HG03571 (cell line): ENCODE data around the gene SLC35B2.

Experiments
- ATAC-seq: cut with Tn5 transposase; IDR thresholded peaks from one replicate; pipeline ENCODE4 v1.9.1; 2021; ENCODE audit not compliant: unreplicated experiment

The SLC35B2 gene

DNA sequence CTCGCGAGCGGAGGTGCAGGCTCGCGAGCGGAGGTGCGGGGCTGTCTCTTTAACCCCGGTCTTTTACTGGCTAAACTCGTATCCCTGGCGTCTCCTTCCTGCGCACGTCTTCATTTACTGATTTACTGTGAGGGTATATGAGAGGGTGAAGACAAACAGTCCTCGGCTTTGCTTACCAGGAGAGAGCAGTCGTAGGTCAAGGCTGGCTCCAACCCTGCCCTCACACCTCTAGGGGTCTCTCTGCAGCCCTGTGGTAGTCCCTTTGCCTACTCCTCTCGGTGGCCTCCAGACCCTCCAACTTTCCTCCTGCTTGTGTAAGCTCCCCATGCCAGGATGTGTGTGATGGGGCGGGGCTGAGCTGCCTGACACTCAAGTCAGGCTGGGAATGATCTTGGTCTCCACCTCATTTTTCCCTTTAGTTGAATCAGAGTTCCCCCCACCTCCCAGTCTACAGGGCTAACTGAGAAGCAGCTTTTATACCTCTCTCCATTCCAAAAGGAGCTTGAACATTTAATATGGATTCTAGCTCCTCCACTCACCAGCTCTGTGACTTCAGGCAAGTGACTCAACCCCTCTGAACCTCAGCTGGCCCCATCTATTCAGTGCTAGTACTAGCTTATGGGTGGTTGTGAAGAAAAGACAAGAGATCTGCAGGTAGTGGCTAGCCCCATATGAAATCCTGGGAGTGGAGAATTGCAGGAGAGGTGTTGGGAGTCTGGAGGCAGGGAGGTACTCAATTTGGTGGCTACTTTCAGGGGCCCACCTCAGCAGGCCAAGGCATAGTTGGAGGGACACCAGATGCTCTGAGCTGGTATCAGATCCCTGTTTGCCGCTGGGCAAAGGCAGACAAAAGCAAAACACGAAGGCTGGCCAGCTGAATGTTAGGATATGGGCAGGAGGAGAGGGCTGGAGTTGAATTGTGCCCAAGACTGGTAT lies 33.0 kb downstream of the SLC35B2 start:
- no peak for ATAC-seq

DNA sequence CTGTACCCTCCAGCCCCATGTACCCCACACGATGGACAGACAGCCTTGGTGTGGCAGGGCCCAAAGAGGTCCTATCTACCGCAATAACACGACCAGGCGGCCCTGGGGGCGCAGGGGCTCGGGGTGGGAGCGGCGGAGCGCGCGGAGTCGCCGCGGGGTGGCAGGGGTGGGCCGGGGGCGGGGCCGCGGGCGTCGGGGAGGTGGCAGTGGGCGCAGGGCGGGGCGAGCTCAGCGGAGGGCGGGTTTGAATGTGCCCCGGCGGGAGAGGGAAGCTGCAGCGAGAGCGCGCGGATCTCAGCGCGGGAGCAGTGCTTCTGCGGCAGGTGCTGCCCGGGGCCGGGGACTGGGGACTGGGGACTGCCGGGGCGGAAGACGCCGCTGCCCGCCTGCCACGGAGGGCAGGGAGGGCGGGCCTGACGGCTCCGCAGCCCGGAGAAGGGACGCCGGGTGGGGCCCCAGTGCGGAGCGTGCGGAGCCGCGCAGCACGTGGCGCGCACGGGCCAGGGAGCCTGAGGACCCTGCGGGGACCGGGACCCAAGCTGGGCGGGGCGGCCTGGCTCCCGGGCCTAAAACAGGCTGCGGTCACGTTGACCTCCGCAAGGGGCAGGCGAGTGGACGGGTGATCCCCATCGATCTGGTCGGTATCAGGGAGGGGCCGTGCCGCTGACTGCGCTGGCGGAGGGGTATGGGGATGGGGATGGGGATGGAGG lies 33.9 kb downstream of the SLC35B2 start, which contains the start of gene SLC29A1:
Gene SLC29A1 (plus strand): TSS at position 277 of the 710 bp plus-strand sequence. CDS start 3,719 bp downstream, outside the sequence.
- peak; percentile 40 for ATAC-seq

DNA sequence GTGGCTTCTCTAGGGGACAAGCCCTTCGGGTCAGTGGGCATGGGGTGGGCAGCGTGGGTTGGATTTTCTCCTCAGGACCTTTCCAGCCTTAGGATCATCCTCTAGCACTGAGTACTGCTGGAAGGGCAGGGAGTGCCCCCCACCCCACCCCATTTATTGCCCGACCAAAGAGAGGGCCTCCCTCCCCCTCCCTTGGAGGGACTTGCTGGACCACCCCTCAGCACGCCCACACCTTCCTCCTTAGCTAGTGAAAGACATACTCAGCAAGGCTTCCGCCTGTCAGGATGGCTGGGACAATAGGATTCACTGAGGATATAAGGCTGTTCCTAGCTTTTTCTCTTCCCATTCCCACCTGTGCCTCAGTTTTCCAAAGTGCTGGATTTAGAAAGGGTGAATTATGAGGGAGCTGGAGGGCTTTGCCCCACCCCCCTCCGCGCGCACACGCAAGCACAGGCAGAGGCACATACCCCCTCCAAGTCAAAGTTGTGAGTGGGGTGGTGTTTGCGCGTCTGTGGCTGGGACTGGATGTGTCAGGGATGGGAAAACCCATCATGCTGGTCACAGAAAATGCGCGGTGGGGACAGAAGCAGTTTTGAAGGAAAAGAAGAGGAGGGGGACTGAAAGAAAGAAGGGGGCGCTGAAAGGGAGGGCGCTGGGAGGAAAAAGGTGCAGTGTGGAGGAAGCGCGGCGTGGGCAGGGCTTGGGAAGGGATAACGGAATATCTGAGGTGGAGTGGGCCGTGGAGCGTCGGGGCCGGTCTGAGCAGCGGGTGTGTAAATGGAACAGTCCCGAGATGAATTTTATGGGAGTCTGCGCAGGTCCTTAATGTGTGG lies 34.6 kb downstream of the SLC35B2 start:
- ATAC-seq: no peak

DNA sequence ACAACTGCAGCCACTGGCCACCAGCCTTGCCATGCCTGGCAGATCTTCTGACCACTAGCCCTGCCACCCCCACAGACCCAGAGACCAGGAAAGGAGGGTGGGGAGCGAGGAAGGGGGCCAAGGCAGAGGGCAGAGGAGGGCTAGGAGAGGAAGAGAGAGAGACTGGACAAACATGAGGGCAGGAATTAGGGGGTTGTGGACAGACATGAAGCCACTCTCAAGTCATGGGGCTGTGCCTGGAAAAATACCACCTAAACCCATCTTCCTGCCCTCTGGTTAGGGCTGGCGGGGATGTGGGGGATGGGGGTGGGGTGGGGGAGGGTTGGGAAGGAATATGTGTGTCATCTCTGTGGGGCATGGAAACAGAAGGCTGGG lies 35.4 kb downstream of the SLC35B2 start:
- no peak for ATAC-seq

DNA sequence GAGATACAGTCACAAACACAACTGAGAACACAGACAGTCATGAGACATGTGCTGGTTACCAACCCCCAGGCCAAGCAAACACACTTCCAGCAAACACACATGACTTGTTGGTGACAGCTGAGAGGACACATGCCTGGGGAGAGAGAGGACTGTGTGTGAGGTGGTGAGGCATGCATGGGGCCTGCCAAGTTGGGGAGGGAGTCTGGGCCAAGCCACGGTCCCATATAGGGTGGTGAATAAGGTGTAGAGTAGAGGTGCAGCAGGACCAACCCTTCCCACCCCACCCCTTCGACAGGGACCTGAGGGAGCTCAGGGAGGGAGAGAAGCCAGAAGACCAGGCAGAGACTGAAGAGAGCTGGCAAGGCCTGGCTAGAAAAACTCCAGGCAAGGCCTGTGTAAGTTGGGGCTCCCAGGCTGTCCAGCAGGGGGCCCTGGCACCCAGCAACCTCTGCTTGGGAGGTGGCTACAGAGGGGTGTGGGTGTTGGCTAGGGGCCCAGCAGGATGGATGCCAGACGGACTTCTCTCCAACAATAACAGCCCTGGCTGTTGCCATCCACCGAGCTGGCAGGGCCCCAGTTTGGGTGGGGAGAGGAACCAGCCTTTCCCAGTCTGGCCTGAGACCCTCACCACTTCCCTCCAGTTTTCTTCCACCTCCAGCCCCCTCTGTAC lies 35.9 kb downstream of the SLC35B2 start:
- peak; percentile 44 for ATAC-seq

DNA sequence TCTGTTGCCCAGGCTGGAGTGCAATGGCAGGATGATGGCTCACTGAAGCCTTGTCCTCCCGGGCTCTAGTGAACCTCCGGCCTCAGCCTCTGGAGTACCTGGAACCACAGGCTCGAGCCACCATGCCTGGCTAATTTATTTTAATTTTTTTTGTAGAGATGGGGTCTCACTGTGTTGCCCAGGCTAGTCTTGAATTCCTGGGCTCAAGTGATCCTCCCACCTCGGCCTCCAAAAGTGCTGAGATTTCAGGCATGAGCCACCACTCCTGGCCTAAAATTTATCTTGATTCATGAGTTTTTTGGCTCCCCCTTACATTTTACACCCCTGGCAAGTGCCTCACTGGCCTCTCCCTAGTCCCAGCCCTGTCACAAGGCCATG lies 36.4 kb downstream of the SLC35B2 start:
- ATAC-seq: no peak

DNA sequence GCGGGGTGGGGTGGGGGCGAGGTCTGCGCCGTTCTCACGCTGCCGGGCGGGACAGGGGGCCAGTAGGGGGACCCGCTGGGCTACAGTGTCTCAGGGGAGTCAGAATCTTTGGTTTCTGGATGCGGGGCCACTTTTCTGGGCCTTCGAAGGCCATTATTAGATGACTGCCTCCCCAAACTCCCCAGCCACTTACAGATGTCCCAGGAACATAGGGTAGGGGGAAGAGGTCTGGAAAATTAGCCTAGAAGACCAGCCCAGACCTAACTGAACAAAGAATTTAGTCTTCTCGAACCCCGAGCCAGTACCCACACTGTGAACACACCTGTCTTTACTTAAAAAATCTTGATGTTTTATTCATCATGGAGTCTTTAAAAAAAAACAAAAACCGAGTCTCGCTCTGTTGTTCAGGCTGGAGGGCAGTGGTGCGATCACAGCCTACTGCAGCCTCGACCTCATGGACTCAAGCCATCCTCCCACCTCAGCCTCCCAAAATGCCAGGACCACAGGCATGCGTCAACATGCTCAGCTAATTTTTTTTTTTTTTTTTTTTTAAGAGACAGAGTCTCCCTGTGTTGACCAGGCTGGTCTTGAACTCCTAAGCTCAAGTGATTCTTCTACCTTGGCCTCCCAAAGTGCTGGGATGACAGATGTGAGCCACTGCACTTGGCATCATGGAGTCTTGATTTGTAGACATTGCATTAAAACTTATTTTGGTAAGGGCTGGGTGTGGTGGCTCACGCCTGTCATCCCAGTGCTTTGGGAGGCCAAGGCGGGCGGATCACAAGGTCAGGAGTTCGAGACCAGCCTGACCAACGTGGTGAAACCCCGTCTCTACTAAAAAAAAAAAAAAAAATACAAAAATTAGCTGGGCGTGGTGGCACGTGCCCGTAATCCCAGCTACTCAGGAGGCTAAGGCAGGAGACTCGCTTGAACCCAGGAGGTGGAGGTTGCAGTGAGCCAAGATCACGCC lies 37.2 kb downstream of the SLC35B2 start:
- ATAC-seq: no peak

DNA sequence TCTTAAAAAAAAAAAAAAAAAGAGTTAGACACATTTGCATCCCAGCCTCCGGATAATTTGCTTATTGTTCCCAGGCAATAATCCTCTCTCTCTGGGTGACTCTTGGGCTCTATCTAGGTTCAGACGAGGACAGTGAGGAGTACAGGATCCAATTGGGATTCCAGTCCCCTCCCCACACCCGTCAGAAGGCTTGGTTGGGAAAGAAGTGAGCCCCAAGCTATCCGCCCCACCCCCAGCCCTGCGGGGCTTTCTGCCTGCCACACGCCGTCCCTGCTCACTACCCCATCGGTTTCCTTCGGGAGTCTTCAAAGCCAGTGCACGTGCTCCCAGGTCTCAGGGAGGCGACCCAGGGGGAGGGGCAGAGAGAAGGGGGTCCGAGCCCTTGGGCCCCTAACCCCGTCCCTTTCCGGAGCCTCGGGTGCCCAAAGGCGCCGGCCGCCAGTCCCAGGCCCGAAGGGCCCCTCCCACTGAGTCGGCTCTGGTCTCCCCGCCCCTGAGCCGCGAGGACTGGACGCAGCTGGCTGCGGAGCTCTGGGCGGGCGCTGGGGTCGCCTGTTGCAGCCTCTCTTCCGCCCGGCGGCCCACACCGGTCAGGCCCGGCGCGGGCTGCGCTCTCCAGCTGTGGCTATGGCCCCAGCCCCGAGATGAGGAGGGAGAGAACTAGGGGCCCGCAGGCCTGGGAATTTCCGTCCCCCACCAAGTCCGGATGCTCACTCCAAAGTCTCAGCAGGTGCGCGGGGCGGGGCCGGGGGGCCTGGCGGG lies 38.1 kb downstream of the SLC35B2 start:
- peak; percentile 51 for ATAC-seq

DNA sequence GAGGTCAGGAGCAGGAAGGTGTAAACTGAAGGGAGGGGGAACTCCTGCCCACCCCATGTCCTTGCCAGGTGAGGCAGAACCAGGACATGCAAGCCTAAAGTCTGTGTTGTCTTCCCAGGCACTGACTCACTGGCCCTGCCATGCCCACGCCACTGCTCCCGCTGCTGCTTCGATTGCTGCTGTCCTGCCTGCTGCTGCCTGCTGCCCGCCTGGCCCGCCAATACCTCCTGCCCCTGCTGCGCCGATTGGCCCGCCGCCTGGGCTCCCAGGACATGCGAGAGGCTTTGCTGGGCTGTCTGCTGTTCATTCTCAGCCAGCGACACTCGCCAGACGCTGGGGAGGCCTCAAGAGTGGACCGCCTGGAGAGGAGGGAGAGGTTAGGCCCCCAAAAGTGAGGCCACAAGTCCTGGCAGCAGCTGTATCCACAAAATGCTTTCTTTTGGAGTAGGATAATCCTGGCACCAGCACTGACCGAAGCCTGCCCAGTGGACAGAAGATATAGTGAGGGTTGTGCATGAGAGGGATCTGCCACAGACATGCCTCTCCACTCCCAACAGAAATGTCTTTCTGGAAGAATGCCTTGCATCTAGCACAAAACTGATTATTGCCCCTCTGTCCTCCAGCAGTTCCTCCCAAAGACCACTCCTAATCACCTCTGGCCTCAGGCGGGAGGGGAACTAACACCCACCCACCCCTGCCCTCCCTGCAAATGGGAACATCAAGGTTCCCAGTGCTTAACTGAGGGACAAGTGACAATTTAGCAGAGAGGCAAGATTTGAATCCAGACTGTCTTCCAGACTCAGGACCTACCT lies 39.8 kb downstream of the SLC35B2 start:
- no peak for ATAC-seq

DNA sequence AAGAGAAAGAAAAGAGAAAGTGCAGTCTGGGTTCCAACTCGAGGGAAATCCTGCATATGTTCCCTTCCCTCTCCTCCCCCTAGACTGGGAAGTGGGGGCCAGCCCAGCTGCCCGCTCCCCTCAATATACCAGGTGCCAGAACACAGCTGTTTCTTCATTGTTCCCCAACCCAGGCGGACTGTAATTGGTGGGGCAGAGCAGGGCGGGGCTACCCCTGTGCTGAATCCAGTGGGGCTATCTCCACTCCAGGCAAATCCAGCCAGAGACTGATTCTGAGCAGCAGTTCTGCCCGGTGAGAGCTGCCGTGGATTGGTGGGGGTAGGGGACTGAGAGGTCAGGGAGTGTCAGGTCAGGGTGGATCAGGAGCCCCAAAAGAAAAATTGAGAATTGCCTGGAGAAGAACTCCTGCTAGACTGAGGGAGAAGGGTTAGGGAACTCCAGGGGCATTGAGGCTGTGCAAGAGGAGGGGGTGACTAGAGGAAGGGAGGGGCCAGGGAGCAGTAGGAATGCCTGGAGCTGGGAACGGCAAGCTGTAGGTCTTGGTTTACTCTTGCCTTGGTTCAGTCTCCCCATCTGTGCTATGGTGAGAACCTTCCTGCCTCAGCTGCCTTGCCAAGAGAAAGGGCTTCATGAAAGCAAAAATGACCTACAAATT lies 40.5 kb downstream of the SLC35B2 start, which contains the start of gene MYMX:
Gene MYMX (plus strand): TSS at position 250 of the 655 bp plus-strand sequence. CDS start 546 bp downstream, outside the sequence.
- ATAC-seq: no peak

DNA sequence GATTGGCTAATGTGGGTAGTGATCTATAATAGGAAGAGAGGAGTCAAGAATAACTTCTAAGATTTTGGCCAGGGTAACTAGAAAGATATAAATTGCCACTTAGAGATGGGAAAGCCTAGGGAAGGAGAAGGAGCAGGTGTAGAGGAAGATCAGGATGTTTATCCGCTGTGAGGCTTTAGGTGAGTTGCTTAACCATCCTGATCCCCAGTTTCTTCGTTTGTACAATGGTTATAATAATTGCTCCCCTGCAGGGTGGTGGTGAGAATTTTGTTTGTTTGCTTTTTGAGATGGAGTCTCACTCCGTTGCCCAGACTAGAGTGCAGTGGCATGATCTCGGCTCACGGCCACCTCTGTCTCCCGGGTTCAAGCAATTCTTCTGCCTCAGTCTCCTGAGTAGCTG lies 43.0 kb downstream of the SLC35B2 start:
- no peak for ATAC-seq

DNA sequence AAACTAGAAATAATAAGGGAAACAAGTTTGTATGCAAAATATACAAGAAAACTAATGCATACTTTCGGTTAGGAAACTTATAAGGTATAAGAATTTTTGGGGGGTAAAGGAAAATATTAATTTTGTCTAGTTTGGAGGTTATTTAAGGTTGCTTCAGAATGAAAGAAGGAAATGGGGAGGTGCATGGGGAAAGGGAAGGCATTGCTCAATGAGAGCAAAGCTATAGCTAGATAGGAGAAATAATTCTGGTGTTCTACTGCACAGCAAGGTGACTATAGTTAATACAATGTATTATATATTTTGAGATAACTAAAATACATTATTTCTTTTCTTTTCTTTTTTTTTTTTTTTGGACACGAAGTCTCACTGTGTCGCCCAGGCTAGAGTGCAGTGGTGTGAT lies 46.0 kb downstream of the SLC35B2 start:
- ATAC-seq: no peak

DNA sequence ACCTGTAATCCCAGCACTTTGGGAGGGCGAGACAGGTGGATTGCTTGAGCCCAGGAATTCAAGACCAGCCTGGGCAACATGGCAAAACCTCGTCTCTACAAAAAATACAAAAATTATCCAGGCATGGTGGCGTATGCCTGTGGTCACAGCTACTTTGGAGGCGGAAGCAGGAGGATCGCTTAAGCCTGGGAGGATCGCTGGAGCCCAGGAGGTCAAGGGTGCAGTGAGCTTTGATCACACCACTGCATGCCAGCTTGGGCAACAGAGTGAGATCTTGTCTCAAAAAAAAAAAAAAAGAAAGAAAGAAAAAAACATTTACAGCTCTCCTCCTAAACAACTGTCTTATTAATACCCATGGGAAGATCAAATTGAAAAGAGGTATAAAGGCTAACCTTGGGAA lies 49.4 kb downstream of the SLC35B2 start:
- ATAC-seq: no peak
